GM12878 (cell line): ENCODE measurements around the gene PGK1. TPM values are rescaled to one million over a fixed set of nuclear protein-coding genes. Genes with fewer than 3 reads are reported as not detected.

ENCODE experiments used
- ATAC-seq: fragments of 200-7000 bp; cut with Tn5 transposase; 3 replicates; pipeline ENCODE4 v1.9.1; 2020; ENCODE audit warnings: mild to moderate bottlenecking, moderate library complexity
- BruUV-seq: library from RNA; stranded (reverse); fragments of 400-500 nt; replicated peaks from 2 replicates; lab custom pipeline; 2021; lab: Mats Ljungman, UMichigan
- CTCF ChIA-PET: fragments of 300-600 bp; sonication (Branson Sonifier 250); formaldehyde crosslinking; extraction: SDS; loops from one replicate; lab custom pipeline; 2021; ENCODE audit warnings: inconsistent platforms; lab: Yijun Ruan, JAX
- POLR2A ChIA-PET: fragments of 350-600 bp; formaldehyde crosslinking; extraction: SDS; loops from one replicate; lab custom pipeline; 2021; ENCODE audit warnings: inconsistent platforms; lab: Charles Lee
- RAD21 ChIA-PET: fragments of 300-600 bp; sonication (Branson Sonifier 250); formaldehyde crosslinking; loops from one replicate; lab custom pipeline; 2023; ENCODE audit warnings: antibody characterized with exemption; ENCODE audit not compliant: unreplicated experiment; lab: Charles Lee
- SMC1A ChIA-PET: fragments of 300-600 bp; sonication (Branson Sonifier 250); formaldehyde crosslinking; loops from one replicate; lab custom pipeline; 2023; ENCODE audit not compliant: unreplicated experiment, uncharacterized antibody; lab: Charles Lee
- DNase-seq: peaks from one replicate; pipeline ENCODE4 v3.0.0-alpha.2; 2011; ENCODE audit warnings: low read depth, low spot score
- FAIRE-seq: peaks from 3 replicates; lab custom pipeline; 2011; peaks lifted over from hg19 to GRCh38; lab: Jason Lieb, UNC
- H2AFZ ChIP-seq: 2 replicates; pipeline ENCODE4 v1.6.0; 2011; ENCODE audit warnings: low read depth, low read length, control low read depth; ENCODE audit not compliant: control insufficient read depth
- H3K27ac ChIP-seq: 2 replicates; pipeline ENCODE4 v1.5.1; 2011; ENCODE audit warnings: control low read depth; ENCODE audit not compliant: control insufficient read depth, insufficient read depth
- H3K27me3 ChIP-seq, 2 experiments: replicated peaks in 1 of 2; 2 replicates each; pipeline versions ENCODE4 v1.6.0 to v1.6.1; 2011; ENCODE audit warnings: low read length in 1 of 2; ENCODE audit not compliant: control insufficient read depth in 2 of 2, insufficient read depth in 2 of 2
- H3K36me3 ChIP-seq, 2 experiments: 2 replicates each; pipeline ENCODE4 v1.5.1; 2011; ENCODE audit warnings: low read length in 1 of 2; ENCODE audit not compliant: control insufficient read depth in 2 of 2, insufficient read depth in 2 of 2
- H3K4me1 ChIP-seq: 2 replicates; pipeline ENCODE4 v1.6.1; 2011; ENCODE audit warnings: mild to moderate bottlenecking, low read length, moderate library complexity, mixed read lengths; ENCODE audit not compliant: control insufficient read depth, insufficient read depth
- H3K4me2 ChIP-seq: 2 replicates; pipeline ENCODE4 v1.6.0; 2011; ENCODE audit warnings: control low read depth; ENCODE audit not compliant: control insufficient read depth, insufficient read depth
- H3K4me3 ChIP-seq: fragments of 200-600 bp; sonication (generic); 2 replicates; pipeline ENCODE4 v1.5.1; 2016
- H3K79me2 ChIP-seq: 2 replicates; pipeline ENCODE4 v1.6.0; 2011; ENCODE audit warnings: low read length; ENCODE audit not compliant: control insufficient read depth, insufficient read depth
- H3K9ac ChIP-seq: 2 replicates; pipeline ENCODE4 v1.8.0; 2011; ENCODE audit warnings: low read length, control low read depth, mixed read lengths; ENCODE audit not compliant: control insufficient read depth, insufficient read depth
- H3K9me3 ChIP-seq: replicated peaks from 3 replicates; pipeline ENCODE4 v1.5.1; 2011; ENCODE audit warnings: mild to moderate bottlenecking, low read length; ENCODE audit not compliant: control insufficient read depth, insufficient read depth
- H4K20me1 ChIP-seq: 2 replicates; pipeline ENCODE4 v1.6.0; 2011; ENCODE audit not compliant: control insufficient read depth, insufficient read depth
- ASH2L ChIP-seq: fragments of 300-600, 200-600 bp; sonication (generic); IDR thresholded peaks from 2 replicates; pipeline ENCODE4 v1.6.1; 2017; ENCODE audit warnings: low read depth, mild to moderate bottlenecking, borderline replicate concordance
- BCL3 ChIP-seq: IDR thresholded peaks from 2 replicates; pipeline ENCODE4 v1.6.1; 2011; ENCODE audit warnings: borderline replicate concordance, low read depth, mild to moderate bottlenecking, moderate library complexity, low read length; ENCODE audit not compliant: insufficient read depth, poor library complexity, severe bottlenecking
- CEBPB ChIP-seq, 2 experiments: fragments of 150-350 bp in 1 of 2; IDR thresholded peaks; 2 replicates each; pipeline ENCODE4 v1.6.1; 2012 to 2014; ENCODE audit warnings: low read depth in 2 of 2, low read length in 2 of 2, borderline replicate concordance in 1 of 2, inconsistent platforms in 1 of 2
- CHD4 ChIP-seq: fragments of 200-600 bp; sonication (generic); IDR thresholded peaks from 2 replicates; pipeline ENCODE4 v1.6.1; 2016; ENCODE audit warnings: mild to moderate bottlenecking
- CREM ChIP-seq: IDR thresholded peaks from 2 replicates; pipeline ENCODE4 v1.6.1; 2014; ENCODE audit warnings: antibody characterized with exemption, low read depth
- ELK1 ChIP-seq: IDR thresholded peaks from 2 replicates; pipeline ENCODE4 v1.6.1; 2012; ENCODE audit warnings: low read depth, low read length, improper control_type of control experiment
- EP300 ChIP-seq, 2 experiments: fragments of 150-350 bp in 1 of 2; IDR thresholded peaks; 2 replicates each; pipeline ENCODE4 v1.6.1; 2011 to 2012; ENCODE audit warnings: low read depth in 2 of 2, low read length in 2 of 2, borderline replicate concordance in 1 of 2, improper control_type of control experiment in 1 of 2, inconsistent platforms in 1 of 2; ENCODE audit not compliant: control insufficient read depth in 1 of 2
- EZH2 ChIP-seq: IDR thresholded peaks from 2 replicates; pipeline ENCODE4 v1.6.1; 2012; ENCODE audit warnings: low read depth, mild to moderate bottlenecking, control low read depth, inconsistent platforms, low read length, borderline replicate concordance; ENCODE audit not compliant: control insufficient read depth
- HDAC2 ChIP-seq: fragments of 200-600 bp; sonication (generic); IDR thresholded peaks from 2 replicates; pipeline ENCODE4 v1.6.1; 2017
- KLF5 ChIP-seq: fragments of 450-650 bp; IDR thresholded peaks from 2 replicates; pipeline ENCODE4 v1.6.1; 2014; ENCODE audit warnings: mild to moderate bottlenecking; ENCODE audit not compliant: partially characterized antibody
- NR2F1 ChIP-seq: fragments of 450-650 bp; conservative IDR thresholded peaks from 2 replicates; pipeline ENCODE4 v1.6.1; 2017; ENCODE audit warnings: mild to moderate bottlenecking
- RFX5 ChIP-seq: IDR thresholded peaks from 2 replicates; pipeline ENCODE4 v1.6.1; 2011; ENCODE audit warnings: low read depth, low read length, improper control_type of control experiment
- SUPT20H ChIP-seq: IDR thresholded peaks from 2 replicates; pipeline ENCODE4 v1.6.1; 2011; ENCODE audit warnings: low read depth, mild to moderate bottlenecking, low read length, moderate library complexity, borderline replicate concordance; ENCODE audit not compliant: control insufficient read depth
- TARDBP ChIP-seq: IDR thresholded peaks from 2 replicates; pipeline ENCODE4 v1.6.1; 2016; ENCODE audit warnings: borderline replicate concordance
- TCF7 ChIP-seq: IDR thresholded peaks from 2 replicates; pipeline ENCODE4 v1.6.1; 2014; ENCODE audit warnings: antibody characterized with exemption, borderline replicate concordance
- WRNIP1 ChIP-seq: IDR thresholded peaks from 2 replicates; pipeline ENCODE4 v1.6.1; 2011; ENCODE audit warnings: low read depth, low read length, improper control_type of control experiment, borderline replicate concordance
- ZBTB33 ChIP-seq: fragments of 450-650 bp; IDR thresholded peaks from 2 replicates; pipeline ENCODE4 v1.6.1; 2017; ENCODE audit warnings: mild to moderate bottlenecking
- in situ Hi-C: fragments of 300-500 bp; cut with MboI; formaldehyde crosslinking; loops from 9 replicates; pipeline ENCODE4 v1.14.3; 2018; ENCODE audit warnings: mixed read lengths
- intact Hi-C: fragments of 100-400 bp; cut with micrococcal nuclease; formaldehyde crosslinking; loops from one replicate; pipeline ENCODE4 v1.14.2; 2022; ENCODE audit not compliant: unreplicated experiment
- polyA plus RNA-seq, 11 experiments: library from polyadenylated mRNA; depleted of rRNA in 4 of 11; unstranded in 6 of 11; stranded (reverse) in 5 of 11; fragments of >200 nt; fragmentation: Nextera tagmentation in 4 of 11; fragmentation: Illumina TruSeq in 1 of 11; extraction: Ambion mirVana in 4 of 11; extraction: Trizol in 1 of 11; gene quantifications; 1 replicate in 1 of 11; 2 replicates in 10 of 11; pipeline versions ENCODE4 v1.2.1 to v1.2.3, GENCODE V29; 2011 to 2016; ENCODE audit warnings: inconsistent platforms in 2 of 11, missing spikeins in 2 of 11, low read depth in 1 of 11
- total RNA-seq, 4 experiments: library from RNA; depleted of rRNA in 3 of 4; stranded (reverse); fragments of >200 nt in 3 of 4; fragmentation: Illumina TruSeq in 1 of 4; extraction: Trizol in 1 of 4; gene quantifications; 2 replicates each; pipeline versions ENCODE4 v1.2.1 to v1.2.3, GENCODE V29; 2013 to 2021
- TF ChIP-seq, protein P1 (sequence below): fragments of 450-650 bp; IDR thresholded peaks from 2 replicates; pipeline ENCODE4 v1.6.1; 2014; ENCODE audit warnings: mild to moderate bottlenecking

Gene PGK1
- total and polyA plus RNA-seq, 10 of the 15 experiments (the other 5 are each of a cell fraction or from before 2014, with no cell fraction given) = 370 to 1,825 (median 629) TPM

- H3K36me3 ChIP-seq = peaks cover 0 to 17% of the 10 kb centered on the region in 2 experiments; a peak in 3 of 4 replicates
- SMC1A ChIA-PET = interaction anchor here (1.1 kb wide), 1 partner anchor 194 kb away, joined by 3 read pairs; no protein-coding TSS in a partner anchor
- intact Hi-C loops = no loop called here
- CTCF ChIA-PET = no interaction called here
- in situ Hi-C loops = no loop called here
- H3K27me3 ChIP-seq = no peaks in the 10 kb centered on the region
- FAIRE-seq (no peak), DNase-seq (no peak), ATAC-seq (no peak)
- POLR2A ChIA-PET = no interaction called here
- H3K9ac ChIP-seq = no peak overlapping the region
- no peaks in the 10 kb centered on the region for H3K4me1 ChIP-seq
- no peak overlapping the region for H3K27ac ChIP-seq
- RAD21 ChIA-PET = no interaction called here
- TF ChIP-seq SUPT20H (no peak), CHD4 (no peak), RFX5 (no peak), ASH2L (no peak), HDAC2 (no peak), EZH2 (no peak), WRNIP1 (no peak), ZBTB33 (no peak), EP300 (IDR thresholded peaks at IDR 0.05; ENCODE audit: borderline replicate concordance in 1 of 2, control insufficient read depth in 1 of 2, low read depth in 2 of 2, low read length in 2 of 2) (no peak), TCF7 (no peak), TARDBP (no peak), CEBPB (IDR thresholded peaks at IDR 0.05; ENCODE audit: borderline replicate concordance in 1 of 2, low read depth in 2 of 2, low read length in 2 of 2) (no peak), CREM (no peak), ELK1 (no peak), BCL3 (no peak), KLF5 (no peak), NR2F1 (no peak)
- TF ChIP-seq, protein P1, sequence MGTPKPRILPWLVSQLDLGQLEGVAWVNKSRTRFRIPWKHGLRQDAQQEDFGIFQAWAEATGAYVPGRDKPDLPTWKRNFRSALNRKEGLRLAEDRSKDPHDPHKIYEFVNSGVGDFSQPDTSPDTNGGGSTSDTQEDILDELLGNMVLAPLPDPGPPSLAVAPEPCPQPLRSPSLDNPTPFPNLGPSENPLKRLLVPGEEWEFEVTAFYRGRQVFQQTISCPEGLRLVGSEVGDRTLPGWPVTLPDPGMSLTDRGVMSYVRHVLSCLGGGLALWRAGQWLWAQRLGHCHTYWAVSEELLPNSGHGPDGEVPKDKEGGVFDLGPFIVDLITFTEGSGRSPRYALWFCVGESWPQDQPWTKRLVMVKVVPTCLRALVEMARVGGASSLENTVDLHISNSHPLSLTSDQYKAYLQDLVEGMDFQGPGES = no peak
- TF ChIP-seq, all 136 proteins: peak for 0
- no peaks in the 10 kb centered on the region for H3K9me3 ChIP-seq
- H3K79me2 ChIP-seq = peaks cover 25% of the 10 kb centered on the region
- H2AFZ ChIP-seq = no peak overlapping the region
- H3K4me2 ChIP-seq = no peak overlapping the region
- H4K20me1 ChIP-seq = peaks cover 4% of the 10 kb centered on the region; the same call in 1 of the 2 replicates
- no peak overlapping the region for H3K4me3 ChIP-seq
- BruUV-seq = no TSS peak
Measured at GRCh38 chrX:78123190-78123589, 19.1 kb downstream of the PGK1 start.
